ENCODE results near the gene NR0B2.
"Not testable (repeated sequence)": the region's sequence is repeated elsewhere in the genome, so short reads cannot be mapped to it uniquely, and the experiment has no call there.

GRCh38 chr1:26881611-26882010 is 32.2 kb downstream of the NR0B2 start:
- TF ChIP-seq CTCF (conservative IDR thresholded peaks at IDR 0.05; ENCODE audit: low read length); EZH2phosphoT487 (IDR thresholded peaks at IDR 0.05; ENCODE audit: borderline replicate concordance): not testable (repeated sequence)
